GM19438 (cell line): ENCODE measurements around the gene CBFB.
"Not testable (repeated sequence)": the region's sequence is repeated elsewhere in the genome, so short reads cannot be mapped to it uniquely, and the experiment has no call there.

ENCODE experiments used
- ATAC-seq: cut with Tn5 transposase; IDR thresholded peaks from one replicate; pipeline ENCODE4 v1.9.1; 2021; ENCODE audit warnings: low read depth; ENCODE audit not compliant: unreplicated experiment

The CBFB gene

GRCh38 chr16:67039260-67040020, 10.5 kb downstream of the CBFB start:
- no peak for ATAC-seq

GRCh38 chr16:67040166-67040565, 11.2 kb downstream of the CBFB start:
- no peak for ATAC-seq

- no peak for ATAC-seq
Measured at GRCh38 chr16:67040906-67041305, 12.0 kb downstream of the CBFB start.

DNA sequence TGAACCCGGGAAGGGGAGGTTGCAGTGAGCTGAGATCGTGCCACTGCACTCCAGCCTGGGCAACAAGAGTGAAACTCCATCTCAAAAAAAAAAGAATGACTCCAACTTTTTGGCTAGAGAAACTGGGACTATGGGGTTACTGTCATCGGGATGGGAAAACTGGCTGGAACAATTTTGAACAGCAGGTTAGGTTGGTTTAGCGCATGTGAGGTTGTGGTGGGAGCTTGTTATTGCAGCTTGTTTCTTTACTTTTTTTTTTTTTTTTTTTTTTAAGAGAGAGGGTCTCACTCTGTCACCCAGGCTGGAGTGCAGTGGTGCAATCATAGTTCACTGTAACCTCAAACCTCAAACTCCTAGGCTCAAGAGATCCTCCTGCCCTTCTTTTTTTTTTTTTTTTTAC, 12.6 kb downstream of the CBFB start:
- ATAC-seq, result not testable (repeated sequence)

DNA sequence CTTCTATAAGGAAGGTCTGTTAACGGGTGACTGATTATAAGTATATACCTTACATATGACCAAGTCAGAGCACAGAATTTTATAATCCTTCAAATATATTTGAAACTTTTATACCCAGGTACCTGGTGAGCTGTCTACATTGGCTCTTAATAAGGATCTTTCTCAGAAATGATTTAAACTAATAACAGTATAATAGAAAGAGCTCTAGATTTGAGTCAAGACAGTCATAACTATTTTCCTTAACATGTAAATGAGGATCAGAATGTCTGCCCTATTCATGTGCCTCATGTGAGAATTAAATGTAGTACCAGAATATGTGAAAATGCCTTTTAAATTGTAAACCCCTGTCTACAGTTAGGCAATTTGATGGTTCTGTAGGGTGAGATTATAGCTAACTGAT, 14.5 kb downstream of the CBFB start:
- ATAC-seq, result no peak

DNA sequence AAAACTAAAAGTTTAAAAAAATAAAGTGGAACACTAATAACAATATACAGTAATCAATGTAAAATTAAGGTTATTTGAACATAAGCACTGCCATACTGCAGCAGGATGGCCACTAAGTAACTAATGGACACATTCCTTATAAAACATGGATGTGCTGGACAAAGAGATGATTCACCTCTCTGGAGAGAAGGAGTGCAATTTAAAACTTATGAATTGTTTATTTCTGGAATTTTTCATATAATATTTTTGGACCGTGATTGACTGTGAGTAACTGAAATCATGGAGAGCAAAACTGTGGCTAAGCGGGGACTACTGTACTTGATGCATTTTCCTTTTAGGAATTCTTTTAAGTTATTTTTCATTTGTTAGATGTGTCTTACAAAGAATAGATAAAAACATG, 21.8 kb downstream of the CBFB start:
- ATAC-seq, result no peak

DNA sequence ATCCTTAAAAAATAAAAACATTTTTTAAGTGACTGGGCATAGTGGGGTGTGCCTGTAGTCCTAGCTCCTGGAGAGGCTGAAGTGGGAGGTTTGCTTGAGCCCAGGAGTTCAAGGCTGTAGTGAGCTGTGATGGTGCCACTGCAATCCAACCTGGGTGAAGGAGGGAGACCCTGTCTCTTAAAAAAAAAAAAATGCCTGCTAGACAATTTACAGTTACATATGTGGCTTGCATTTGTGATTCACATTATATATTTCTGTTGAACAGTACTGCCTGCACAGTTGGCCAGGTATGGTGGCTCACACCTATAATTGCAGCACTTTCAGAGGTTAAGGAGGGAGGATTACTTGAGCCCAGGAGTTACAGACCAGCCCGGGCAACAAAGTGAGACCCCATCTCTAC, 23.4 kb downstream of the CBFB start:
- no peak for ATAC-seq

DNA sequence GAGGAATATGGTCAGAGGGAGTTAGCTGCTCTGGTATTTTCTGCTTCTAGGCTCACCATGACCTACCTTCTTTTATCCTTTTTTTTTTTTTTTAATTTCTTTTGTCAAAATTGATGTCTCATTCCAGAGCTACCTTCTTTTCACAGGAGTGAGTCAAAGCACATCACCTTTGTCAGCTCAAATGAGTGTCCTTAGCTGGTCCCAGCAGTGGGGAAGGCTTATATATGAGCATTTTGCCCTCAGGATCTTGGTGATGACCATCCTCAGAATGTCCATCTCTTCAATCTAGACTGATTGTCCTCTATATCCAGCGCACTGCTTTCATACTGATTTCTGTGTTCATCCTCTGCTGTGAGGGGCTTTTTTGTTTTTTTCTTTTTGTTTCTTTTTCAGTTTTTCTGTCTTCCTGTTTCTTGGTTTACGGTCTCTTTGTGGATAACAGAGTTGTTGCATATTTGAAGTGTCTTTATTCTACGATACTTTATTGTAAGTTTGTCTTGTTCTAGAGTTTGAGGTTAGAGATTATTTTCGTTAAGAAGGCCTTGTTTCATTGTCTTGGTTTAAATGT, 24.9 kb downstream of the CBFB start:
- ATAC-seq, result no peak

DNA sequence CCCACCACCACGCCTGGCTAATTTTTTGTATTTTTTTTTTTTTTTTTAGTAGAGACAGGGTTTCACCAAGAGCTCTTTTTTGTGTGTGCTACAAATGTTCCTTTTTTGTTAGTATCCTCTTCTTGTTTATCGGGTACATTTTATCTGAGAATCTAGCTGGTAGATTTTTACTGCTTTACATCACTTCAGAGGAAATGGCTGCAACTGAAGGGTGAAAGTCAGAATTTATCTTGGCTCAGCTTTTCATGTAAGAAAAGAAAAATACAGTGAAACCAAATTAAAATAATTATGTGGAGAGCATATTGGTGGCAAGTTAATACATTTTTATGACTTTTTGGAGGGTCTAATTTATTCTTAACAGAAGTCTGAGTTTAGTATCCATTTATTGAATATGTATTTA, 26.0 kb downstream of the CBFB start:
- no peak for ATAC-seq

DNA sequence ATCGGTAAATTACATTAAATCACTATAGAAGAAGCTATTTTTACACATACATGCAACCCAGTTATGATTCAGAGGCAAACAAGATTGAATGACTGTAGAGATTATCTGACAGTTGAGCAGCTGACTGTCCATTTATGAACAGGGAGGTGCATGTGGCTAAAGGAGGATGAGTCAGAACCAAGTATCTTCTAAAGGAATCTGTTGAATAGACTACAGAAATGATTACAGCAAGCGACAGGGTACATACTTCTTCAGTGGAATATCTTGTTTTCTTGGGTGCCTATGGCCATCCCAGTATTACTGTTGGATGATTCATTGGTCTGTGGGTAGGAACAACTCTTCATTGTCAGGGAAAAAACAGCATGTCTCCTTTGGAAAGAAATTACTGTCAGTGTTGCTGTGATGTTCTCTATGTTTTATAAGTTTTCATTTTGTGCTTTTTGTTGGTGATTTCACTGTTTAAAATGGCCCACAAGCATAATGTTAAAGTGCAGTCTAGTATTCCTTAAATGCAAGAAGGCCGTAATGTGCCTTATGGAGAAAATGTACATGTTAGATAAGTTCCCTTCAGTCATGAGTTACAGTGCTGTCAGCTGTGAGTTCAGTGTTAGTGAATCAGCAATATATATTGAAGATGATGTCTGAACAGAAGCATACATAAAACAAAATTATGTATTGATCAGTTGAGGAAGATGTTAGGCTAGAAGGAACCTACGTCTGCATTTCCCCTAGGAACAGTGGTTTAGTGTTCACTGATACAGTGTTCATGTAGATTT, 27.0 kb downstream of the CBFB start:
- ATAC-seq, result no peak

- no peak for ATAC-seq
Measured at GRCh38 chr16:67063008-67063407, 34.1 kb downstream of the CBFB start.

GRCh38 chr16:67068212-67068753, 39.3 kb downstream of the CBFB start:
- no peak for ATAC-seq

DNA sequence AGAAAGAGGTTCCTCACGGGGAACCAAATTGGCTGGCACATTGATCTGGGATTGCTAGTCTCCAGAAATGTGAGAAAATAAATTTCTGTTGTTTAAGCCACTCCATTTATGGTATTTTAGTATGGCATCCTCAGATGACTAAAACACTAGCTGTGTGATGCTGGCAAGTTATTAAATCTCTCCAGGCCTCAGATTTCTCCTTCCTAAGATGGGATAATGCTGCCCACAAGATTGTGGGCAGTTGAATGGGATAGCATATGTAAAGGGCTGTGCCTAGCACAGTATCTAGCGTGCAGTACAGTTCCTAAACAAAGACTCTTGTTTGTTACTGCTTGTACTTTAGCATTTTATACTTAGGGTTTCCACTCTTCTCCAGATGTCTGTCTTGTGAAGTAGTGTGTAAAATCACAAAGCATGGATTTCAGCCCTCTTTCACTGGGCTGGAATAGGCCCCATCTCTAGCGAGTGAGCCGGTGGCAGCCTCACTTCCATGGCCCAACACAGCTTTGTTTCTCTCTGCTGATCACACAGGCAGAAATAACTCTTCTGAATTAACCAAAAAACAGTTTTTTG, 42.6 kb downstream of the CBFB start:
- no peak for ATAC-seq

DNA sequence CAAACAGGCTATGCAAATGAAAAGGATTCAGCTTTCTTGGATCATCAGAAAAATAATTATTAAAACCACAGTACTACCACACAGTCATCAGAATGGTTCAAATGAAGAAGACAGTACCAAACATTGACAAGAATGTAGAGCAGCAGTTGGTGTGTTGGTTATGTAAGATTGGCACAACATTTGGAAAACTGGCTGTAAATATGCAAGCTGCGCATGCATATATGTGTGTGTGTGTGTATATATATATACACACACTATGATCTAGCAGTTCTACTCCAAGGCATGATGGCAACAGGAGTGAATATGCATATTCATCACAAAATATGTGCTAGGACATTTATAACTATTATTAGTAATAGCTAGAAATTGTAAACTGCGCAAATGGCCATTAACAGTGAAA, 46.4 kb downstream of the CBFB start:
- ATAC-seq, result no peak

GRCh38 chr16:67077871-67078270, 48.9 kb downstream of the CBFB start:
- no peak for ATAC-seq

DNA sequence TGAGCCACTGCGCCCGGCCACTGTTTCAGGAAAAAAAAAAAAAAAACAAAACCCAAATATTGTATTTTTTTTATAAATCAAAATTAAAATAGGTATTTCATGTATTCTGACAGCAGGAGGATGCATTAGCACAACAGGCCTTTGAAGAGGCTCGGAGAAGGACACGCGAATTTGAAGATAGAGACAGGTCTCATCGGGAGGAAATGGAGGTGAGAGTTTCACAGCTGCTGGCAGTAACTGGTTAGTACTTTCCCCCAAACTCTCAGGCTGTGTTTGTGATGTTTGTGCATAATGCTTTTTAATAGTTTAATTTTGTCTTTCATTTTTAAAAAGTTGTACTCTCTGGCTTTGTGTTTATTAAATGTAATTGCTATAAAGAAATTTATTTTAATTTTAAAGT, 53.2 kb downstream of the CBFB start:
- no peak for ATAC-seq

GRCh38 chr16:67082891-67083290, 53.9 kb downstream of the CBFB start:
- ATAC-seq, result no peak

DNA sequence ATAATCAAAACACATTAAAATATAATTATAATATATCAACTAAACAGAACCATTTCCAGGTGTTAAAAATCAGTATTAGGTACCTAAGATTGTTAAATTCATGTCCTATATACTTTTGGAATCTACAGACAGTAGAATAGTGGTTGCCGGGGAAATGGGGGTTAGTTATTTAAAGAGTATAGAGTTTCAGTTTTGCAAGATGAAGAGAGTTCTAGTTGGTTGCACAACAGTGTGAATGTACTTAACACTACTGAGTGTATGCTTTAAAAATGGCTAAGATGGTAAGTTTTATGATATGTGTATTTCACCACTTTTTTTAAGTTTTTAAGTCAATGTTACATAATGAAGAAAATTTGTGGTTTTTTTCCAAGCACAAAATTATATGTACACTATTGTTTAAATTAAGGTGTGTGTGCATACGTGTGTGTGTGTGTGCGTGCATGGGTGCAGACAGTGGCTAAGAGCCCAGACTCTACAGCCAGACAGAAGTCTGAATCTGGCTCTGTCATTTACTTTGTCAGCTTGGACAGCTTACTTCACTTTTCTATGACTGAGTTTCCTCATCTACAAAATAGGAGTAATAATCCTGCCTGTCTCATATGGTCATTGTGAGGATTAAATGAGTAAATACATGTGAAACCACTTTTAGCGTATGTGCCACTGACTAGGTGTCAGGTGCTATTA, 55.5 kb downstream of the CBFB start:
- no peak for ATAC-seq

DNA sequence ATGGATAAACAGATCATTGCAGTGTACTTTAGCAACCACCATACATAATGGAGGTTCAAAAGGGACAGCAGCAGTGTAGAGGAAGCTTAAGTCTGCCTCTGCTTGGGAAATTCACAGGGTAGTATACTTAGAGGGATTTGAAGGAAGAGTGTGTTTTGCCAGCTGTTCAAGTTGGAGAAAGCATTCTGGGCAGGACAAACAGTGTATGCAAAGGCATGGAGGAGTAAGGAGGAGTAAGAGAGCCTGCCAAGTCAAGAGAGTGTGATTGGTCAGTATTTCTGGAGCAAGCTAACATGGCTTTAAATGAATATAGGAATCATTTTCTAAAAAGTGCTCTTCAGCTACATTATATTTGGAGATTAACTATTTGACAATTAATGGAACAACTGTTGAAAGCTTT, 57.9 kb downstream of the CBFB start:
- no peak for ATAC-seq

DNA sequence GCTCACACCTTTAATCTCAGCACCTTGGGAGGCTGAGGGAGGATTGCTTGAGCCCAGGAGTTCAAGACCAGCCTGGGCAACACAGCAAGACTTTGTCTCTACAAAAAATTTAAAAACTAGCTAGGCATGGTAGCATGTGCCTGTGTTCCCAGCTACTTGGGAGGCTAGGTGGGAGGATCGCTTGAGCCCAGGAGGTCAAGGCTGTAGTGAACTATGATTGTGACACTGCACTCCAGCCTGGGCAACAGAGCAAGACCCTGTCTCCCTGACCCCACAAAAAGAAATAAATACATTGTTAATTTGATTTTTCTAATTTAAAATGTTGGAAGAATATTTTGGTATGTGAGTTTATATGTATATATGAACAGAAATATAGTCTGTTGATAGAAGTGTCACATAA, 58.3 kb downstream of the CBFB start:
- no peak for ATAC-seq

- no peak for ATAC-seq
Measured at GRCh38 chr16:67087803-67088202, 58.9 kb downstream of the CBFB start.
